GM18502 (cell line): ENCODE data around the gene CSF1.
"Not testable (repeated sequence)": the region's sequence is repeated elsewhere in the genome, so short reads cannot be mapped to it uniquely, and the experiment has no call there.

Experiments
- ATAC-seq: cut with Tn5 transposase; IDR thresholded peaks from one replicate; pipeline ENCODE4 v1.9.1; 2021; ENCODE audit warnings: mild to moderate bottlenecking; ENCODE audit not compliant: unreplicated experiment, poor library complexity

Gene CSF1

DNA sequence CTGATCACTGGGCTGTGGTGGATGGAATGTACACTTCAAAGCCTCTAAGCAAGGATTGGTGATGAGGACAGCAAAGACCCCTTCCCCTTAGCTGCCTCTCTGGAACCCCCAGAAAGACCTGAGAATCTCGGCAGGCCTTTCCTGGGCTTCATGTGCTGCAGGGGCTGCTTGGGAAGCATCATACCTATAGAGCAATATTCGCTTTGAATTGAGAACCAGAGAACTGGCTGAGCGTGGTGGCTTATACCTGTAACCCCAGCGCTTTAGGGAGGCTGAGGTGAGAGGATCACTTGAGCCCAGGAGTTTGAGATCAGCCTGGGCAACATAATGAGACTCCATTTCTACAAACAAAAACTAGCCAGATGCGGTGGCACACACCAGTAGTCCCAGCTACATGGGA is 22.0 kb downstream of the CSF1 start:
- ATAC-seq: no peak

GRCh38 chr1:109933856-109934711 is 23.4 kb downstream of the CSF1 start:
- no peak for ATAC-seq

DNA sequence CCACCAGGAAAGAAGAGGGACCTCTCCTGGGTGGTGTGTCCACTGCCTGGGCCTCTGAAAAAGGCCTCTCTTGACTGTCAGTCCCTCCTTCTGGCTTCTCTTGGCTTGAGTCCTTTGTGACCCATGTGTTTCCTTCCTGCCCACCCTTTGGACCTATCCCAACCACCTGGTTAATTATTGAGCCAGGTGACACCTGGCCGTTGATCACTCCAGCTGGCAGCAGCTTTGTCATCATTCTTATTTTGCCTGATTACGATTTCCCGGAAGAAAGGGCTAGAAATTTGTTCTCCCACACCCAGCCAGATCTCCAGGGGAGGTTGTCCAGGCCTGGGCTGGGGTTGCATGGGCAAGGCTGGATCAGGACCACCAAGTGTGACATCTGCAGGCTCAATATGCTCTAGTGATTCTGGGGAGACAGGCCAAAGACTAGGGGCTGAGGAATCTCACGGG is 24.8 kb downstream of the CSF1 start:
- no peak for ATAC-seq

GRCh38 chr1:109937738-109938137 is 27.1 kb downstream of the CSF1 start:
- no peak for ATAC-seq

DNA sequence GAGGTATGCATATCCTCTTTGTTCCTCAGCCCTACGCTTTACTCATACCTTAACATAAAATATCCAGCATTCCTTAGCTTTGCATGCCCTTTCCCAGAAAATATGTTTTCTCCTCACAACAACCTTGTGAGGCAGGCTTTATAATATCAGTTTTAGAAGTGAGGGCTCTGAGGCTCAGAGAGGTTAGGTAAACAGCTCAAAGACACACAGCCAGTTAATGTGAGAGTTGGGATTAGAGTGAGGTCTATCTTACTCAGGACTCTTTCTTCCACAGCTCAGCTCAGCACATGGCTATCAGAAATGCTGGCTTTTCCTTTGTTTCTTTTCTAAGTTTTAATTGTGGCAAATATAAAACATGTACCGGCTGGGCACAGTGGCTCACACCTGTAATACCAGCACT is 27.9 kb downstream of the CSF1 start:
- no peak for ATAC-seq

DNA sequence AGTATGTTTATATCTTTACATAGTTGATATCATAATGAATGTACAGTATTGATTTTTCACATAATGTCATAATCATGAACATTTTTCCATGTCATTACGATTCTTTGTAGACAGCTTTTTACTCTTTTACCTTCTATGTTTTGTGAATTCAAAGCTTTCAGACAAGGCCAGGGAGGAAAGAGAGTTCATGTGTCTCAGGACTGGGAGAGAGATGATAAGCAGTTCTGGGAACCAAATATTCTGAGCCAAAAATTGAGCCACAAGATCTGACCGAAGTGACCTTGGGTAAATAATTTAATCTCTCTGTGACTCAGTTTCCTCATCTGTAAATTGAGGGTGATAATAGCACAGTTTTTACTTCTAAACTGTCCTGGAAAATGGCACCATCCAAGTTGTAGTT is 31.8 kb downstream of the CSF1 start:
- ATAC-seq: no peak

- no peak for ATAC-seq
These were observed 33.9 kb downstream of the CSF1 start for GRCh38 chr1:109944541-109944940.

GRCh38 chr1:109946511-109946910 is 35.9 kb downstream of the CSF1 start:
- ATAC-seq: no peak

DNA sequence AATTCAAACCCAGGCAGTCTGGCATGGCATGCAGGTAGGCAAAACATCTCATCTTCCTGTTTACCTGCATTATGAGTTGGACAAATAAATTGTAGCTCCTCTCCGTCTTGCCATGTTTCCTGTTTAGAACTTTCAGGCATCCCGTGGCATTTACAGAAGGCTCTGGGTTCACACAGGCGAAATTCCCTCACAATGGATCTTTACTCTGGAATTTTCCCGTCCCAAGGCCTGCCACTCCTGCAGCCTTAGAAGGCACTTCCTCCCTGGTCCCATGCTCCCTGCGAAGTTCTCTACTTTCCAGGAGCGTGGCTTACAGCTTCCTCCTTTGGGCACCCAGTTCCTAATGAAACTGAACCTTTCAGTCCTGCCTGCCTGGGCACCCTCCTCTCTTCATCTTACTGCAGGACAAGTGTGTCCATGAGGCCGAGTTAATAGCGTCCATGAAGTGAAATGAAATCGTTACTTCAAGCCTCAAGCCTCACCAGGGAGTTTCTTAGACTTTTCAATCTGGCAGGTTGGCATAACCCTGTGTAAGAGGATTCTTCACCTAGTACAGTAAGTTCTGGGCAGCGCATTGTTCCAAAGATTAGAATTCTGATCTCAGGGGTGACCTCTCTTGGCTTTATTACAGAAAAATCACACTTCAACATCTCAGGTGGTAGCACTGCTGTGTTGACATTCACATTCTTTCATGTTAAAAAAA is 37.1 kb downstream of the CSF1 start:
- ATAC-seq: no peak

DNA sequence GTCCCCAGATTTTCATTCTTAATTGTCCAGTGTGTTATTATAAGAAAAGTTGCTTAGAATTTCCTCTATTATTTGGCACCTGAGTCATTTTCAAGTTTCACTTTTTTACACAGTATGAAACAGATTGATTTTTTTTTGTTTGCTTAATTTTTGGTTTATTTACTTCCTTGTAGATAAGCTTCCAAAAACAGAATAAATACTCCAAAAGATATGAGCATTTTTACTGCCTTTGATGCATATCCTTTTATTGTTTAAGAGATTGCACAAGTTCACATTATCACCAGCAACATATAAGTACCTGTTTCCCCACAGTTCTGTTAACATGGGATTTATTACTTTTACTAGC is 37.6 kb downstream of the CSF1 start:
- ATAC-seq: no peak

GRCh38 chr1:109950038-109950437 is 39.4 kb downstream of the CSF1 start:
- no peak for ATAC-seq

GRCh38 chr1:109950509-109950908 is 39.9 kb downstream of the CSF1 start:
- no peak for ATAC-seq

- not testable (repeated sequence) for ATAC-seq
These were observed 40.9 kb downstream of the CSF1 start for GRCh38 chr1:109951501-109951900.

- no peak for ATAC-seq
These were observed 43.4 kb downstream of the CSF1 start for GRCh38 chr1:109954041-109954512.

GRCh38 chr1:109959632-109959973 is 49.0 kb downstream of the CSF1 start:
- no peak for ATAC-seq

GRCh38 chr1:109959974-109960744 is 49.5 kb downstream of the CSF1 start:
- no peak for ATAC-seq

DNA sequence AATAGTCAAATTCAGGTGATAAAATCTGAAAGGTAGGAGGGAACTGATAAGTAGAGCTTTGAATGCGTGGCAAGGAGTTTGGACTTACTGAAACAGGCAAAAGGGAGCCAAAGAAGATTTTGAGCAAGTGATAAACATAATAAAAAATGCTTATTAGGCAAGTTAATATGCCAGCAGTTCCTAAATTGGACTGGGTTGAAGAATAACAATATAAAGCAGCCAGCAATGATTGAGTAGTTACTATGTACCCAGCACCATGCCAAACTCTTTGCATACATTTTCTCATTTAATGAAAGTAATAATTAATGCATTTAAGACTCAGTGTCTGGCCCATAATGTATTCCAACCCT is 50.1 kb downstream of the CSF1 start:
- no peak for ATAC-seq

DNA sequence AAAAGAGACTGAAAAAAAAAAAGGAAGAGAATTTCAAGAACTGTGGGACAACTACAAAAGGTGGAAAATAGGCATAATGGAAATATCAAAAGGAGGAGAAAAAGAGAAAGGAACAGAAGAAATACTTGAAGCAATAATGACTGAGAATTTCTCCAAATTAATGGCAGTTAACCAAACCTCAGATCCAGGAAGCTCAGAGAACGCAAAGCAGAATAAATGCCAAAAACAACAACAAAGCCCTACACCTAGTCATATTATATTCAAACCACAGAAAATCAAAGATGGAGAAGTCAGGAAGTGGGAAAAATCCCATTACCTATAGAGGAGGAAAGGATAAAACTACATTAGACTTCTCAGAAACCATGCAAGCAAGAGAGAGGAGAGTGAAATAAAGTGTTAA is 53.2 kb downstream of the CSF1 start:
- no peak for ATAC-seq

- no peak for ATAC-seq
These were observed 58.6 kb downstream of the CSF1 start for GRCh38 chr1:109969146-109969829.

DNA sequence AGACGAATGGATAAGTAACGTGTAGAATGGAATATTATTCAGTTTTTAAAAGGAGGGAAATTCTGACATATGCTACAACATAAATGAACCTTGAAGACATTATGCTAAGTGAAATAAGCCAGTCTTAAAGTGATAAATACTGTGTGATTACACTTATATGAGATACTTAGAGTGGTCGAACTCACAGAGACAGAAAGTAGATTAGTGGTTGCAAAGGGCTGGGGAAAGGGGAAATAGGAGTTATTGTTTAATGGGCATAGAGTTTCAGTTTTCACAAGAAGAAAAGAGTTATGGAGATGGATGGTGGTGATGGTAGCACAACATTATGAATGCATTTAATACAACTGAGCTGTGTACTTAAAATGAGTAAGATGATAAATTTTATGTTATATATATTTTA is 59.3 kb downstream of the CSF1 start:
- ATAC-seq: no peak

DNA sequence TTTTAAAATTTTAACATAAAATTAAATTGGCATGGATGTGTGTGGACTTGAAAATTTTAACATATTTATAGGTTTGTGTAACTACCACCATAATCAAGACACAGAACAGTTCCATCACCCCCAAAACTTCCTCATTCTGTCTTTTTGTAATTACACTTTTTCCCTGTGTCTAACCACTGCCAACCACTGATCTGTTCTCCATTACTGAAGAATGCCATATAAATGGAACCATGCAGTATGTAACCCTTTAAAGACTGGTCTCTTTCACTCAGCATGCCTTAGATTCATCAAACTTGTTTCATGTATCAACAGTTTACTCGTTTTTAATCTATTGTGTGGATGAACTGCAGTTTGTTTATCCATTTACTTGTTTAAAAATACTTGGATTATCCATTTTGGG is 60.9 kb downstream of the CSF1 start:
- ATAC-seq: no peak
